OCI-LY1 (cell line): ENCODE results near the gene OGA.

Experiments
- EZH2 ChIP-seq: fragments of 200-600 bp; sonication (generic), shearing (Covaris generic); IDR thresholded peaks from 2 replicates; pipeline ENCODE4 v1.8.0; 2017; ENCODE audit warnings: borderline replicate concordance, mixed run types, mild to moderate bottlenecking, antibody characterized with exemption, low read length, moderate library complexity, mixed read lengths
- TF ChIP-seq, protein P1 (sequence below): fragments of 200-600 bp; sonication (generic), shearing (Covaris generic); IDR thresholded peaks from 2 replicates; pipeline ENCODE4 v1.5.1; 2017; ENCODE audit warnings: mild to moderate bottlenecking, antibody characterized with exemption, low read length, moderate library complexity, mixed read lengths

DNA sequence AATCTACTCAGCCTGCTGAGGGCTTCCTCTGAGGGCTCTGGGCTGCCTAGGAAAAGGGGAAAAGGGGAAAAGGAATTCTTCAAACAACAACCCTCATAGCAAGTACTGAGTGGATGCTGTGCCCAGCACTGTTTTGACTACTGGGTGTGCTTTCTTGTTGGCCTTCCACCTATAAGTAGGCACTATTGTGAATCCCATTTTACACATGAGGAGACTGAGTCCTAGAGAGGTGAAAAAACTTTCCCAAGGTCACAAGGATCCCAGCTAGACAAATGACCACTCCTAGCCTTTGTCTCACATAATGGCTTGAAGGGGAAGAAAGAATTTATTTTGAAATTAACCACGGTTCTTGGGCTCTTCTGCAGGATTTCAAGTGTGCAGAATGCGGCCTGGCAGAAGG is 59.4 kb downstream of the OGA start:
- TF ChIP-seq, protein P1, sequence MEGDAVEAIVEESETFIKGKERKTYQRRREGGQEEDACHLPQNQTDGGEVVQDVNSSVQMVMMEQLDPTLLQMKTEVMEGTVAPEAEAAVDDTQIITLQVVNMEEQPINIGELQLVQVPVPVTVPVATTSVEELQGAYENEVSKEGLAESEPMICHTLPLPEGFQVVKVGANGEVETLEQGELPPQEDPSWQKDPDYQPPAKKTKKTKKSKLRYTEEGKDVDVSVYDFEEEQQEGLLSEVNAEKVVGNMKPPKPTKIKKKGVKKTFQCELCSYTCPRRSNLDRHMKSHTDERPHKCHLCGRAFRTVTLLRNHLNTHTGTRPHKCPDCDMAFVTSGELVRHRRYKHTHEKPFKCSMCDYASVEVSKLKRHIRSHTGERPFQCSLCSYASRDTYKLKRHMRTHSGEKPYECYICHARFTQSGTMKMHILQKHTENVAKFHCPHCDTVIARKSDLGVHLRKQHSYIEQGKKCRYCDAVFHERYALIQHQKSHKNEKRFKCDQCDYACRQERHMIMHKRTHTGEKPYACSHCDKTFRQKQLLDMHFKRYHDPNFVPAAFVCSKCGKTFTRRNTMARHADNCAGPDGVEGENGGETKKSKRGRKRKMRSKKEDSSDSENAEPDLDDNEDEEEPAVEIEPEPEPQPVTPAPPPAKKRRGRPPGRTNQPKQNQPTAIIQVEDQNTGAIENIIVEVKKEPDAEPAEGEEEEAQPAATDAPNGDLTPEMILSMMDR = no peak
- TF ChIP-seq EZH2 = no peak
